Ishikawa (cell line): ENCODE measurements around the gene TIE1.

Experiments used
- EP300 ChIP-seq: IDR thresholded peaks from 2 replicates; pipeline ENCODE4 v1.6.1; 2012; ENCODE audit warnings: borderline replicate concordance
- YY1 ChIP-seq: IDR thresholded peaks from 2 replicates; pipeline ENCODE4 v1.6.1; 2012; ENCODE audit warnings: low read depth

- TF ChIP-seq EP300: no peak
- TF ChIP-seq YY1: no peak
These were observed 45.2 kb upstream of the TIE1 start for GRCh38 chr1:43255438-43256210.
